T1000 (cell line): ENCODE data around the gene RUNX2.

Experiments used
- DNase-seq: peaks from one replicate; lab custom pipeline; 2025; ENCODE audit warnings: mixed read lengths; lab: John Stamatoyannopoulos, UW

Gene RUNX2

GRCh38 chr6:45705137-45705855, 377.2 kb downstream of the RUNX2 start:
- no peak for DNase-seq

GRCh38 chr6:45706319-45706718, 378.2 kb downstream of the RUNX2 start:
- no peak for DNase-seq

- no peak for DNase-seq
Observed at GRCh38 chr6:45707176-45707575, 379.0 kb downstream of the RUNX2 start.

GRCh38 chr6:45709781-45710220, 381.7 kb downstream of the RUNX2 start:
- DNase-seq: no peak

GRCh38 chr6:45710304-45710821, 382.2 kb downstream of the RUNX2 start:
- DNase-seq: no peak

GRCh38 chr6:45712076-45712475, 383.9 kb downstream of the RUNX2 start:
- no peak for DNase-seq

- no peak for DNase-seq
Observed at GRCh38 chr6:45712786-45713185, 384.7 kb downstream of the RUNX2 start.
